Endothelial cell of coronary artery (primary cell): ENCODE results near the gene CALCR. TPM values are rescaled to one million over a fixed set of nuclear protein-coding genes. Genes with fewer than 3 reads are reported as not detected.

Experiments
- total RNA-seq: library from RNA; depleted of rRNA; stranded (reverse); fragments of >200 nt; gene quantifications from 2 replicates; pipeline ENCODE4 v1.2.3, GENCODE V29; 2014

The CALCR gene
- total RNA-seq = not detected in 2 replicates

DNA sequence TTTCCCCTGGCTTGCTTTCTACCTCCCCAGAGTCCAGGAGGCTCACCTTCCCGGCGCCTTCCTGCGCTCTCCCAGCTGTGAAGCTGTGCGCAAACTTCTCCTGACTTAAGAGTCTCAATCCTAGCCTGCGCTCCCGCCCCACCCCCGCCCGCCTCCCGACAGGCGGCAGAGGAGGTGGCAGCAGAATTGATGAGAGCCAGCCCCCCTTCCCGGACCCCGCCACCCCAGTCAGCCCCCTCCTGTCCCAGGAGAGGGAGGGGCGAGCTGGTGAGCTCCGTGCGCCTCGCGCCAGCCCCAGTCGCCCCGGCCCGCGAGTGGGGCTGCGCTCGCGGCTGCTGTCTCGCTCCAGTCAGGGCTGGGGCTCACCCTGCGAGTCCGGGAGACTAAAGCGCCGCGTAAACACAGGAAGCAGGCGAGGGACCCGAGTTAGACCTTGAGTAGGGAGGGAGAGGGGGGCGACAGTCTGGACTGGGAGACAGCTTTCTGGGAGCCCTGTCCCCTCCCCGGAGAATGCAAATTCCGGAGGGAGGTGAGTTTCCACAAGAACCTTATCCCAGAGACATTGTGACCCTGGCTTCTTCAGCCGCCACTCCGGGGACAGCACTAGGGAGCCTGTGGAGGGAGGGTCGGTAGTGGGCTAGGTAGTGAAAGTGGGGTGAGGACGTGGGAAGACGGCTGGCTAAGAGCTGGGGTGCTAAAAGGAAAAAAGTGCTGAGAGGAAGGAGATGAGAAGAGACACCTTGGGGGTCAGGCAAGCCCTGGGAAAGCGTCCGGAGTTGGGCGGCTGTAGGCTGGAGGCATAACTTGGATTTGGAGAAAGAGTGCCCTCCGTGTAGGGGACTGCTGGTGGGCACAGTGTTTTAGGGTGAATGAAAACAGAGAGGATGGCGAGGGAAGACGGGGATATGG, at the start of gene CALCR:
Gene CALCR (minus strand): TSS at position 79 of the 909 bp plus-strand sequence. CDS start 87,743 bp downstream, outside the sequence.

